ENCODE results near the gene UMODL1. TPM values are rescaled to one million over a fixed set of nuclear protein-coding genes. Genes with fewer than 3 reads are reported as not detected.

Gene UMODL1
- total RNA-seq, 1 experiment from 2014 or later = not detected

DNA sequence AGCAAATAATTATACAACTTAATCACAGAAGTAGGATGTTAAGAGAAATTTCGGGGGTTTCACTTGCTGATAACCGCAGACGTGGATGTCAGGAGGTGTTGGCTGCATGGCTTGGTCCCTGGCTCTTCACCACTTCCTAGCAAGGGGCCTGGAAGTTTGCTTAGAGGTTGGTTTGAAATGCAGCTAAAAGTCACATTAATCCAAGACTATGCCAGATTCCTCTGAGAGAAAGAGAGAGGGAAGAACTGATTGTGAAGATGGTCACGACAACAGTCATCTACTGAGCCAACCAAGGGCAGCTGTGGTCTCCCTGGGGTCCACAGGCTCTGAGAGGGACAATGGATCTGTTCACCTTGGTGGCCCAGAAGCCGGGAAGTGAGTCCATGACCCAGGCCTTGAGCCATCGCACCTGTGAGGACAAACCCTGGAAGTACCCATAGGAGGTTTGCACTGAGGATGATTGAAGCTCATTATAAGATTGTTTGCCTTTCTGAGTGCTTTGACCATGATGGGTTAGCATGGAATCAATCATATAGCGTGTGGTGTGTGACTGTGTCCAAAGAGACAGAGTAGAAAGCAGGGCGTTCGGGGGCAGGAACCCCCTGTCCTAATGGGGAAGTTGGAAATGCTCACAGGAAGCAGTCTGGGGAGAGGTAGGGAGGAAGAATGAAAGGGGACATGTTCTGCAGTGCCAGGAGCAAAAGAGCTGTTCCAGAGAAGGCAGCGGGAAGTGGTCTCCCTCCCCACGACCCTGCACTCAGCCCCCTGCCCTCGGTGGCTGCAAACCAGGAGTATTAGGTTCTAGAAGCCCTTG lies 47.1 kb downstream of the UMODL1 start:
- Mint-ChIP-seq H3K4me3 (no peak overlapping the region), H3K27me3 (ENCODE audit: low read depth) (peaks cover 16% of the 10 kb centered on the region), H3K36me3 (ENCODE audit: insufficient read depth in 1 of 3, low read depth in 3 of 3) (no peaks in the 10 kb centered on the region; a peak in 1 of 7 replicates), H3K9me3 (no peaks in the 10 kb centered on the region; a peak in 1 of 5 replicates), H3K27ac (no peak overlapping the region), H3K4me1 (peaks cover 25 to 26% of the 10 kb centered on the region in 2 experiments)
- no peak overlapping the region for H3K27ac ChIP-seq (ENCODE audit: insufficient read length, low read depth, low read length)
- H3K56ac ChIP-seq (ENCODE audit: insufficient read length, low read depth, low read length) = no peak overlapping the region
- H3K18ac ChIP-seq (ENCODE audit: insufficient read length, low read depth, low read length) = no peak overlapping the region
- H2BK5ac ChIP-seq (ENCODE audit: insufficient read length, low read length) = no peak overlapping the region
- no peaks in the 10 kb centered on the region for H3K23me2 ChIP-seq (ENCODE audit: insufficient read length, low read depth, low read length, poor library complexity, severe bottlenecking)
- no peak overlapping the region for H4K5ac ChIP-seq (ENCODE audit: insufficient read length, low read depth, low read length)
- no peak overlapping the region for H4K91ac ChIP-seq (ENCODE audit: insufficient read length, low read depth, low read length)
- no peak overlapping the region for H4K8ac ChIP-seq (replicated peaks; ENCODE audit: insufficient read length, low read depth, low read length)
- no CpG with 5 or more reads among the region's 12 CpGs for WGBS (ENCODE audit: extremely low coverage, insufficient read length, low lambda C conversion rate)
- no peak for DNase-seq
- H2BK20ac ChIP-seq (ENCODE audit: low read depth, low read length, poor library complexity, severe bottlenecking) = no peak overlapping the region
- no peak overlapping the region for H3K4ac ChIP-seq (ENCODE audit: low read depth, low read length)
- no peaks in the 10 kb centered on the region for H3K27me3 ChIP-seq (ENCODE audit: insufficient read depth, low read length)
- H3K79me2 ChIP-seq (ENCODE audit: insufficient read depth, low read length) = no peaks in the 10 kb centered on the region
- H3K23ac ChIP-seq (ENCODE audit: insufficient read length, low read depth, low read length) = no peak overlapping the region
- no peak overlapping the region for H3T11ph ChIP-seq (ENCODE audit: low read length)
- H2AK5ac ChIP-seq (ENCODE audit: insufficient read length, low read length) = no peak overlapping the region
- H2BK12ac ChIP-seq (ENCODE audit: insufficient read length, low read depth, low read length) = no peak overlapping the region
- no peak overlapping the region for H3K9ac ChIP-seq (ENCODE audit: extremely low read depth, insufficient read length, low read length)
- no peaks in the 10 kb centered on the region for H4K20me1 ChIP-seq (ENCODE audit: control insufficient read depth, insufficient read depth, insufficient read length)
- H2BK120ac ChIP-seq (ENCODE audit: low read depth, low read length, poor library complexity, severe bottlenecking) = no peak overlapping the region
- no peak overlapping the region for H3K4me2 ChIP-seq (ENCODE audit: insufficient read depth, insufficient read length, low read length)
- no peak overlapping the region; the same call in 1 of the 2 replicates for H3K14ac ChIP-seq (ENCODE audit: insufficient read depth, low read length)
- no peaks in the 10 kb centered on the region; the same call in 1 of the 2 replicates for H3K4me1 ChIP-seq (ENCODE audit: insufficient read depth, low read length)
- no peaks in the 10 kb centered on the region for H3K79me1 ChIP-seq (ENCODE audit: insufficient read depth, low read depth, low read length, poor library complexity, severe bottlenecking)
- TF ChIP-seq, protein P1, sequence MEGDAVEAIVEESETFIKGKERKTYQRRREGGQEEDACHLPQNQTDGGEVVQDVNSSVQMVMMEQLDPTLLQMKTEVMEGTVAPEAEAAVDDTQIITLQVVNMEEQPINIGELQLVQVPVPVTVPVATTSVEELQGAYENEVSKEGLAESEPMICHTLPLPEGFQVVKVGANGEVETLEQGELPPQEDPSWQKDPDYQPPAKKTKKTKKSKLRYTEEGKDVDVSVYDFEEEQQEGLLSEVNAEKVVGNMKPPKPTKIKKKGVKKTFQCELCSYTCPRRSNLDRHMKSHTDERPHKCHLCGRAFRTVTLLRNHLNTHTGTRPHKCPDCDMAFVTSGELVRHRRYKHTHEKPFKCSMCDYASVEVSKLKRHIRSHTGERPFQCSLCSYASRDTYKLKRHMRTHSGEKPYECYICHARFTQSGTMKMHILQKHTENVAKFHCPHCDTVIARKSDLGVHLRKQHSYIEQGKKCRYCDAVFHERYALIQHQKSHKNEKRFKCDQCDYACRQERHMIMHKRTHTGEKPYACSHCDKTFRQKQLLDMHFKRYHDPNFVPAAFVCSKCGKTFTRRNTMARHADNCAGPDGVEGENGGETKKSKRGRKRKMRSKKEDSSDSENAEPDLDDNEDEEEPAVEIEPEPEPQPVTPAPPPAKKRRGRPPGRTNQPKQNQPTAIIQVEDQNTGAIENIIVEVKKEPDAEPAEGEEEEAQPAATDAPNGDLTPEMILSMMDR (conservative IDR thresholded peaks at IDR 0.05) = no peak
- H2AFZ ChIP-seq (ENCODE audit: low read length) = no peak overlapping the region
- no peak overlapping the region for H2BK15ac ChIP-seq (ENCODE audit: low read depth, low read length)
- H3K9me3 ChIP-seq (ENCODE audit: control insufficient read depth, low read depth, low read length) = no peaks in the 10 kb centered on the region
